H9 (cell line): ENCODE measurements around the gene CRYBA1. TPM values are rescaled to one million over a fixed set of nuclear protein-coding genes. Genes with fewer than 3 reads are reported as not detected.

ENCODE experiments used
- DNase-seq: peaks from one replicate; pipeline ENCODE4 v3.0.0-alpha.2; 2017
- H2AFZ ChIP-seq: one replicate; pipeline ENCODE4 v1.6.1; 2013; ENCODE audit warnings: mild to moderate bottlenecking, low read length, control low read depth, moderate library complexity
- H2AK5ac ChIP-seq: 2 replicates; pipeline ENCODE4 v1.6.1; 2013; ENCODE audit warnings: low read length, control low read depth, mixed read lengths; ENCODE audit not compliant: insufficient read length
- H2BK120ac ChIP-seq: one replicate; pipeline ENCODE4 v1.6.1; 2013; ENCODE audit warnings: low read depth, mild to moderate bottlenecking, low read length, control low read depth, inconsistent platforms; ENCODE audit not compliant: poor library complexity, severe bottlenecking
- H2BK12ac ChIP-seq: 2 replicates; pipeline ENCODE4 v1.6.1; 2013; ENCODE audit warnings: low read length, control low read depth, mixed read lengths, low read depth; ENCODE audit not compliant: insufficient read length
- H2BK15ac ChIP-seq: 2 replicates; pipeline ENCODE4 v1.6.1; 2013; ENCODE audit warnings: low read depth, low read length, control low read depth
- H2BK20ac ChIP-seq: one replicate; pipeline ENCODE4 v1.6.1; 2013; ENCODE audit warnings: low read depth, mild to moderate bottlenecking, low read length, control low read depth, inconsistent platforms; ENCODE audit not compliant: poor library complexity, severe bottlenecking
- H2BK5ac ChIP-seq: 2 replicates; pipeline ENCODE4 v1.6.1; 2013; ENCODE audit warnings: low read length, control low read depth, mixed read lengths; ENCODE audit not compliant: insufficient read length
- H3K14ac ChIP-seq: 2 replicates; pipeline ENCODE4 v1.6.1; 2013; ENCODE audit warnings: low read length, control low read depth; ENCODE audit not compliant: insufficient read depth
- H3K18ac ChIP-seq: 2 replicates; pipeline ENCODE4 v1.6.1; 2013; ENCODE audit warnings: low read depth, mild to moderate bottlenecking, mixed read lengths, low read length, control low read depth; ENCODE audit not compliant: insufficient read length
- H3K23ac ChIP-seq: 2 replicates; pipeline ENCODE4 v1.6.1; 2013; ENCODE audit warnings: low read length, control low read depth, mixed read lengths, low read depth; ENCODE audit not compliant: insufficient read length
- H3K23me2 ChIP-seq: 2 replicates; pipeline ENCODE4 v1.6.1; 2013; ENCODE audit warnings: low read depth, mild to moderate bottlenecking, mixed read lengths, low read length, control low read depth; ENCODE audit not compliant: insufficient read length, poor library complexity, severe bottlenecking
- H3K27ac ChIP-seq: 2 replicates; pipeline ENCODE4 v1.5.1; 2013; ENCODE audit warnings: low read length, control low read depth, mixed read lengths, low read depth; ENCODE audit not compliant: insufficient read length
- H3K27me3 ChIP-seq: 2 replicates; pipeline ENCODE4 v1.6.1; 2013; ENCODE audit warnings: low read length, control low read depth, inconsistent platforms; ENCODE audit not compliant: insufficient read depth
- H3K4ac ChIP-seq: 2 replicates; pipeline ENCODE4 v1.6.1; 2013; ENCODE audit warnings: low read depth, mild to moderate bottlenecking, control low read depth, inconsistent platforms, low read length, moderate library complexity
- H3K4me1 ChIP-seq: 2 replicates; pipeline ENCODE4 v1.6.1; 2013; ENCODE audit warnings: low read length, control low read depth, inconsistent platforms; ENCODE audit not compliant: insufficient read depth
- H3K4me2 ChIP-seq: 2 replicates; pipeline ENCODE4 v1.6.1; 2013; ENCODE audit warnings: low read length, control low read depth, mixed read lengths; ENCODE audit not compliant: insufficient read length, insufficient read depth
- H3K56ac ChIP-seq: 2 replicates; pipeline ENCODE4 v1.6.1; 2013; ENCODE audit warnings: low read depth, mild to moderate bottlenecking, mixed read lengths, low read length, control low read depth; ENCODE audit not compliant: insufficient read length
- H3K79me1 ChIP-seq: 2 replicates; pipeline ENCODE4 v1.6.1; 2013; ENCODE audit warnings: low read depth, mild to moderate bottlenecking, moderate library complexity, low read length, control low read depth, inconsistent platforms; ENCODE audit not compliant: insufficient read depth, poor library complexity, severe bottlenecking
- H3K79me2 ChIP-seq: 2 replicates; pipeline ENCODE4 v1.6.1; 2013; ENCODE audit warnings: low read length, control low read depth, inconsistent platforms; ENCODE audit not compliant: insufficient read depth
- H3K9ac ChIP-seq: 2 replicates; pipeline ENCODE4 v1.6.1; 2013; ENCODE audit warnings: low read length, control low read depth, mixed read lengths; ENCODE audit not compliant: insufficient read length; ENCODE audit errors: extremely low read depth
- H3K9me3 ChIP-seq: one replicate; pipeline ENCODE4 v1.6.1; 2013; ENCODE audit warnings: low read depth, low read length, inconsistent platforms; ENCODE audit not compliant: control insufficient read depth
- H3T11ph ChIP-seq: one replicate; pipeline ENCODE4 v1.6.1; 2013; ENCODE audit warnings: mild to moderate bottlenecking, low read length, control low read depth, inconsistent platforms
- H4K20me1 ChIP-seq: one replicate; pipeline ENCODE4 v1.6.1; 2013; ENCODE audit not compliant: control insufficient read depth, insufficient read length, insufficient read depth
- H4K5ac ChIP-seq: 2 replicates; pipeline ENCODE4 v1.6.1; 2013; ENCODE audit warnings: low read depth, mild to moderate bottlenecking, mixed read lengths, low read length, control low read depth; ENCODE audit not compliant: insufficient read length
- H4K8ac ChIP-seq: replicated peaks from 2 replicates; pipeline ENCODE4 v1.6.1; 2013; ENCODE audit warnings: low read length, control low read depth, mixed read lengths, low read depth; ENCODE audit not compliant: insufficient read length
- H4K91ac ChIP-seq: 2 replicates; pipeline ENCODE4 v1.6.1; 2013; ENCODE audit warnings: low read depth, mild to moderate bottlenecking, moderate library complexity, mixed read lengths, low read length, control low read depth; ENCODE audit not compliant: insufficient read length
- H3K27ac Mint-ChIP-seq, 3 experiments: 2 replicates in 2 of 3; 3 replicates in 1 of 3; pipeline ENCODE4 v1.8.0; 2020 to 2021; ENCODE audit warnings: mixed read lengths in 3 of 3, mild to moderate bottlenecking in 1 of 3, moderate library complexity in 1 of 3
- H3K27me3 Mint-ChIP-seq: 2 replicates; pipeline ENCODE4 v1.8.0; 2021; ENCODE audit warnings: low read depth, mild to moderate bottlenecking, moderate library complexity, mixed read lengths
- H3K36me3 Mint-ChIP-seq, 3 experiments: 2 replicates in 2 of 3; 3 replicates in 1 of 3; pipeline ENCODE4 v1.8.0; 2020 to 2021; ENCODE audit warnings: low read depth in 3 of 3, mixed read lengths in 3 of 3; ENCODE audit not compliant: insufficient read depth in 1 of 3
- H3K4me1 Mint-ChIP-seq, 2 experiments: 2 replicates each; pipeline ENCODE4 v1.8.0; 2020; ENCODE audit warnings: mixed read lengths in 2 of 2
- H3K4me3 Mint-ChIP-seq, 2 experiments: 2 replicates in 1 of 2; 3 replicates in 1 of 2; pipeline ENCODE4 v1.8.0; 2020 to 2021; ENCODE audit warnings: mild to moderate bottlenecking in 2 of 2, mixed read lengths in 2 of 2, moderate library complexity in 1 of 2
- H3K9me3 Mint-ChIP-seq, 2 experiments: 2 replicates in 1 of 2; 3 replicates in 1 of 2; pipeline ENCODE4 v1.8.0; 2020; ENCODE audit warnings: mild to moderate bottlenecking in 2 of 2, mixed read lengths in 2 of 2, moderate library complexity in 1 of 2
- CTCF ChIP-seq: fragments of 200-600 bp; sonication (generic); conservative IDR thresholded peaks from 3 replicates; pipeline ENCODE4 v1.8.0; 2021; ENCODE audit warnings: antibody characterized with exemption, mild to moderate bottlenecking
- WGBS: extraction: QIAGEN DNeasy Blood & Tissue Kit; methylation state at CpG from one replicate; pipeline ENCODE4 v1.1.7; 2013; ENCODE audit warnings: missing lambda C conversion rate, low lambda C conversion rate, mixed read lengths; ENCODE audit not compliant: insufficient read length; ENCODE audit errors: extremely low coverage; 5-methylcytosine and 5-hydroxymethylcytosine counted together
- total RNA-seq: library from RNA; stranded (reverse); gene quantifications from 2 replicates; pipeline ENCODE4 v1.2.1, GENCODE V29; 2021

The CRYBA1 gene
- total RNA-seq, 1 experiment from 2014 or later, result not detected

GRCh38 chr17:29289852-29290251 lies 43.2 kb downstream of the CRYBA1 start:
- no peak overlapping the region for H3K56ac ChIP-seq
- WGBS, result no CpG with 5 or more reads among the region's 9 CpGs
- no peak overlapping the region for H4K8ac ChIP-seq
- peaks cover 64% of the 10 kb centered on the region for H3K79me2 ChIP-seq
- no peaks in the 10 kb centered on the region for H4K20me1 ChIP-seq
- no peak overlapping the region for H2BK5ac ChIP-seq
- no peak overlapping the region for H2AFZ ChIP-seq
- no peak overlapping the region for H3K23ac ChIP-seq
- DNase-seq, result no peak
- no peak overlapping the region for H4K91ac ChIP-seq
- no peak overlapping the region for H3K27ac ChIP-seq
- H3K4me3 Mint-ChIP-seq, result peak overlapping the region; percentile 11 to 58; a peak in 3 of 5 replicates
- H3K9me3 ChIP-seq, result no peaks in the 10 kb centered on the region
- no peaks in the 10 kb centered on the region for H3K23me2 ChIP-seq
- no peak overlapping the region for H2BK20ac ChIP-seq
- H3K79me1 ChIP-seq, result peaks cover 7% of the 10 kb centered on the region
- no peaks in the 10 kb centered on the region; the same call in 1 of the 2 replicates for H3K4me1 ChIP-seq
- no peak overlapping the region for H3K18ac ChIP-seq
- H3K4ac ChIP-seq, result no peak overlapping the region
- 0 out of 2 replicates have a peak, but pooled peaks cover 3% of the 10 kb centered on the region for H3K27me3 Mint-ChIP-seq
- no peak overlapping the region for H2BK15ac ChIP-seq
- H2BK12ac ChIP-seq, result no peak overlapping the region
- no peak overlapping the region for H4K5ac ChIP-seq
- no peak overlapping the region for H3K14ac ChIP-seq
- no peaks in the 10 kb centered on the region for H3K27me3 ChIP-seq
- H3T11ph ChIP-seq, result no peak overlapping the region
- no peak overlapping the region for H2AK5ac ChIP-seq
- TF ChIP-seq CTCF, result no peak
- peaks cover 2 to 4% of the 10 kb centered on the region in 2 experiments; a peak in 4 of 5 replicates for H3K9me3 Mint-ChIP-seq
- H3K4me1 Mint-ChIP-seq, result peaks cover 38 to 41% of the 10 kb centered on the region in 2 experiments
- H3K36me3 Mint-ChIP-seq, result peaks cover 58 to 76% (median 73%) of the 10 kb centered on the region in 3 experiments
- no peak overlapping the region for H2BK120ac ChIP-seq
- no peak overlapping the region for H3K9ac ChIP-seq
- peak overlapping the region; percentile 44 to 87 (median 57); a peak in 2 of 7 replicates for H3K27ac Mint-ChIP-seq
- no peak overlapping the region for H3K4me2 ChIP-seq
